K562 (cell line): ENCODE results near the gene AGFG2. TPM values are rescaled to one million over a fixed set of nuclear protein-coding genes. Genes with fewer than 3 reads are reported as not detected.
A peak's percentile ranks its signal among the peaks of the same experiment; 100 is the strongest.

ENCODE experiments used
- BHLHE40 ChIP-seq: IDR thresholded peaks from 2 replicates; pipeline ENCODE4 v1.6.1; 2011; ENCODE audit warnings: low read length, improper control_type of control experiment
- EGR1 ChIP-seq: fragments of 450-650 bp; conservative IDR thresholded peaks from 2 replicates; pipeline ENCODE4 v1.6.1; 2017; ENCODE audit warnings: mild to moderate bottlenecking
- ETS1 ChIP-seq: conservative IDR thresholded peaks from 2 replicates; pipeline ENCODE4 v1.6.1; 2011; ENCODE audit warnings: low read depth, mild to moderate bottlenecking, low read length; ENCODE audit not compliant: control insufficient read depth
- ETS2 ChIP-seq: IDR thresholded peaks from 2 replicates; pipeline ENCODE4 v1.6.1; 2016; ENCODE audit warnings: borderline replicate concordance, missing genetic modification characterization, mild to moderate bottlenecking, moderate library complexity, missing compliant biosample characterization; ENCODE audit not compliant: poor library complexity, severe bottlenecking
- FOXJ2 ChIP-seq: fragments of 200-800 bp; sonication (Bioruptor generic); IDR thresholded peaks from 2 replicates; pipeline ENCODE4 v1.6.1; 2016; ENCODE audit warnings: missing genetic modification characterization, missing compliant biosample characterization
- FOXJ3 ChIP-seq: sonication (generic); formaldehyde crosslinking; IDR thresholded peaks from 2 replicates; pipeline ENCODE4 v1.4.0; 2020; ENCODE audit warnings: mild to moderate bottlenecking, missing genetic modification reagents
- FOXK2 ChIP-seq, 2 experiments: fragments of 450-650 bp; IDR thresholded peaks in 1 of 2; conservative IDR thresholded peaks in 1 of 2; 2 replicates each; pipeline ENCODE4 v1.6.1; 2016; ENCODE audit warnings: low read depth in 2 of 2, mild to moderate bottlenecking in 1 of 2
- KAT8 ChIP-seq: fragments of 450-650 bp; IDR thresholded peaks from 2 replicates; pipeline ENCODE4 v1.6.1; 2016; ENCODE audit warnings: low read depth, mild to moderate bottlenecking
- KLF6 ChIP-seq: fragments of 250-450 bp; sonication (Bioruptor Pico); IDR thresholded peaks from 2 replicates; pipeline ENCODE4 v1.4.0; 2020; ENCODE audit warnings: mild to moderate bottlenecking, moderate library complexity, borderline replicate concordance
- MAZ ChIP-seq, 2 experiments: fragments of 450-650 bp in 1 of 2; sonication (generic) in 1 of 2; formaldehyde crosslinking; IDR thresholded peaks in 1 of 2; conservative IDR thresholded peaks in 1 of 2; 2 replicates each; pipeline versions ENCODE4 v1.4.0 to v1.5.0; 2020; ENCODE audit warnings: mild to moderate bottlenecking in 1 of 2, missing genetic modification reagents in 1 of 2
- PHB ChIP-seq: fragments of 250-450 bp; sonication (Bioruptor Pico); IDR thresholded peaks from 2 replicates; pipeline ENCODE4 v1.5.0; 2021
- POLR2B ChIP-seq: fragments of 450-650 bp; IDR thresholded peaks from 2 replicates; pipeline ENCODE4 v1.6.1; 2018; ENCODE audit warnings: low read depth; ENCODE audit not compliant: partially characterized antibody
- RBM14 ChIP-seq: fragments of 200-400 bp; formaldehyde crosslinking; IDR thresholded peaks from 2 replicates; pipeline ENCODE4 v1.6.1; 2018; ENCODE audit warnings: low read depth, mild to moderate bottlenecking, low read length, moderate library complexity, borderline replicate concordance; ENCODE audit not compliant: insufficient read depth
- SIX5 ChIP-seq, 2 experiments: IDR thresholded peaks; 2 replicates each; pipeline ENCODE4 v1.6.1; 2011; ENCODE audit warnings: low read length in 2 of 2, borderline replicate concordance in 1 of 2, low read depth in 1 of 2, mild to moderate bottlenecking in 1 of 2, moderate library complexity in 1 of 2; ENCODE audit not compliant: insufficient read depth in 1 of 2
- SMARCA4 ChIP-seq: fragments of 450-650 bp; IDR thresholded peaks from 2 replicates; pipeline ENCODE4 v1.6.1; 2016
- SMC3 ChIP-seq: conservative IDR thresholded peaks from 2 replicates; pipeline ENCODE4 v1.6.1; 2011; ENCODE audit warnings: low read depth, low read length, improper control_type of control experiment; ENCODE audit not compliant: insufficient read depth
- SRSF7 ChIP-seq: fragments of 200-400 bp; formaldehyde crosslinking; optimal IDR thresholded peaks from 2 replicates; pipeline ENCODE3; 2017; ENCODE audit warnings: mild to moderate bottlenecking, low read depth, low read length
- STAG1 ChIP-seq: sonication (generic); formaldehyde crosslinking; IDR thresholded peaks from 2 replicates; pipeline ENCODE4 v1.5.0; 2020; ENCODE audit warnings: missing genetic modification reagents, borderline replicate concordance
- THAP12 ChIP-seq: fragments of 250-450 bp; sonication (Bioruptor Pico); IDR thresholded peaks from 2 replicates; pipeline ENCODE4 v1.9.0; 2021; ENCODE audit warnings: mild to moderate bottlenecking, inconsistent platforms
- THRAP3 ChIP-seq: fragments of 450-650 bp; IDR thresholded peaks from 2 replicates; pipeline ENCODE4 v1.6.1; 2016; ENCODE audit warnings: mild to moderate bottlenecking, inconsistent platforms, borderline replicate concordance
- TRIM28 ChIP-seq: fragments of 450-650 bp; IDR thresholded peaks from 2 replicates; pipeline ENCODE4 v1.6.1; 2017
- ZNF175 ChIP-seq: fragments of 200-800 bp; sonication (Bioruptor generic); IDR thresholded peaks from 2 replicates; pipeline ENCODE4 v1.6.1; 2016; ENCODE audit warnings: low read depth, mild to moderate bottlenecking, missing genetic modification characterization, missing compliant biosample characterization
- ZNF23 ChIP-seq: fragments of 250-450 bp; sonication (Bioruptor Pico); IDR thresholded peaks from 2 replicates; pipeline ENCODE4 v1.4.0; 2020; ENCODE audit warnings: mild to moderate bottlenecking
- ZNF408 ChIP-seq: fragments of 250-450 bp; sonication (Bioruptor Pico); IDR thresholded peaks from 2 replicates; pipeline ENCODE4 v1.4.0; 2020; ENCODE audit warnings: low read depth, mild to moderate bottlenecking, moderate library complexity
- polyA plus RNA-seq, 8 experiments: library from polyadenylated mRNA; depleted of rRNA in 4 of 8; stranded (reverse) in 5 of 8; unstranded in 3 of 8; fragments of >200 nt; fragmentation: Nextera tagmentation in 2 of 8; fragmentation: Illumina TruSeq in 1 of 8; extraction: Ambion mirVana in 2 of 8; extraction: Trizol in 1 of 8; gene quantifications; 2 replicates each; pipeline versions ENCODE4 v1.2.1 to v1.2.3, GENCODE V29; 2011 to 2014; ENCODE audit warnings: inconsistent platforms in 1 of 8, missing spikeins in 1 of 8
- total RNA-seq, 7 experiments: library from RNA; depleted of rRNA in 6 of 7; stranded (reverse); fragments of >200 nt in 6 of 7; fragmentation: Illumina TruSeq in 2 of 7; extraction: Trizol in 2 of 7; gene quantifications; 2 replicates each; pipeline versions ENCODE4 v1.2.1 to v1.2.3, GENCODE V29; 2011 to 2021; ENCODE audit warnings: low replicate concordance in 1 of 7

The AGFG2 gene
- total and polyA plus RNA-seq, 9 of the 15 experiments (the other 6 are each of a cell fraction or from before 2014, with no cell fraction given), result 0.31 to 23.1 (median 6.5) TPM

- TF ChIP-seq BHLHE40 (0 out of 2 replicates have a peak, but pooled peaks have one; percentile 10), STAG1 (CRISPR knock-in tag) (no peak), PHB (CRISPR knock-in tag) (no peak; the same call in 1 of the 2 replicates), ZNF408 (CRISPR knock-in tag) (no peak), SIX5 (IDR thresholded peaks at IDR 0.05; ENCODE audit: borderline replicate concordance in 1 of 2, insufficient read depth in 1 of 2, low read depth in 1 of 2, low read length in 2 of 2) (no peak), THRAP3 (no peak), ZNF23 (CRISPR knock-in tag) (no peak), EGR1 (peak; percentile 40; the same call in 1 of the 2 replicates), MAZ (CRISPR knock-in tag; conservative IDR thresholded peaks at IDR 0.05 in 1 of 2, IDR thresholded peaks at IDR 0.05 in 1 of 2) (peak in 1 of 2 experiments; percentile 49; a peak in 1 of 4 replicates), KLF6 (no peak), ZNF175 (CRISPR knock-in tag) (no peak), THAP12 (CRISPR knock-in tag) (no peak), FOXJ3 (CRISPR knock-in tag) (no peak), RBM14 (no peak), SRSF7 (no peak), FOXK2 (conservative IDR thresholded peaks at IDR 0.05 in 1 of 2, IDR thresholded peaks at IDR 0.05 in 1 of 2; ENCODE audit: low read depth in 2 of 2) (no peak; a peak in 1 of 4 replicates), SMARCA4 (no peak), ETS2 (no peak), KAT8 (no peak), ETS1 (peak; percentile 22; the same call in 1 of the 2 replicates), POLR2B (no peak), FOXJ2 (no peak), TRIM28 (no peak), SMC3 (peak; percentile 48; the same call in 1 of the 2 replicates)
Observed at GRCh38 chr7:100568896-100569844, 30.2 kb downstream of the AGFG2 start (continued).
